HG02852 (cell line): Measurements from ENCODE around the gene NACC2.

Experiments used
- ATAC-seq: cut with Tn5 transposase; IDR thresholded peaks from one replicate; pipeline ENCODE4 v1.9.1; 2021; ENCODE audit warnings: mild to moderate bottlenecking, moderate library complexity; ENCODE audit not compliant: unreplicated experiment

Gene NACC2

GRCh38 chr9:136095070-136096058, at the start of gene NACC2:
Gene NACC2, minus strand, starts transcription at chr9:136095289. Its CDS starts 44,768 bp downstream, at chr9:136050521.
- no peak for ATAC-seq

- ATAC-seq: no peak
Observed at GRCh38 chr9:136144450-136144849, 49.4 kb upstream of the NACC2 start.

GRCh38 chr9:136143215-136144001, 48.3 kb upstream of the NACC2 start:
- ATAC-seq: no peak

GRCh38 chr9:136142859-136143214, 47.7 kb upstream of the NACC2 start:
- no peak for ATAC-seq

- ATAC-seq: no peak
Observed at GRCh38 chr9:136142414-136142796, 47.3 kb upstream of the NACC2 start.

GRCh38 chr9:136141682-136142413, 46.8 kb upstream of the NACC2 start:
- ATAC-seq: no peak

- ATAC-seq: no peak
Observed at GRCh38 chr9:136140966-136141365, 45.9 kb upstream of the NACC2 start.

GRCh38 chr9:136140046-136140445, 45.0 kb upstream of the NACC2 start:
- ATAC-seq: no peak

- ATAC-seq: no peak
Observed at GRCh38 chr9:136138566-136138965, 43.5 kb upstream of the NACC2 start.

GRCh38 chr9:136137321-136138265, 42.5 kb upstream of the NACC2 start:
- no peak for ATAC-seq

- ATAC-seq: no peak
Observed at GRCh38 chr9:136136127-136136925, 41.2 kb upstream of the NACC2 start.

- ATAC-seq: no peak
Observed at GRCh38 chr9:136135326-136136126, 40.4 kb upstream of the NACC2 start.

- no peak for ATAC-seq
Observed at GRCh38 chr9:136133959-136134484, 38.9 kb upstream of the NACC2 start.

- no peak for ATAC-seq
Observed at GRCh38 chr9:136133191-136133958, 38.3 kb upstream of the NACC2 start.

- no peak for ATAC-seq
Observed at GRCh38 chr9:136132512-136133050, 37.5 kb upstream of the NACC2 start.

- no peak for ATAC-seq
Observed at GRCh38 chr9:136131629-136132511, 36.8 kb upstream of the NACC2 start.
